SU-DHL-6 (cell line): Measurements from ENCODE around the gene H2AZ1.

ENCODE experiments used
- H2AFZ ChIP-seq: fragments of 200-600 bp; sonication (generic); 2 replicates; pipeline ENCODE4 v1.6.1; 2014; ENCODE audit warnings: low read depth, mild to moderate bottlenecking, moderate library complexity, mixed read lengths, antibody characterized with exemption, low read length; ENCODE audit not compliant: severe bottlenecking
- H3F3A ChIP-seq: fragments of 200-600 bp; shearing (Covaris generic); 2 replicates; pipeline ENCODE4 v1.6.0; 2016; ENCODE audit warnings: antibody characterized with exemption, mild to moderate bottlenecking; ENCODE audit not compliant: insufficient read depth
- H3K27ac ChIP-seq: fragments of 200-600 bp; sonication (generic); 2 replicates; pipeline ENCODE4 v1.5.1; 2016; ENCODE audit warnings: low read depth, mild to moderate bottlenecking, low read length, moderate library complexity, mixed read lengths
- H3K27me3 ChIP-seq: fragments of 200-600 bp; sonication (generic), shearing (Covaris generic); 2 replicates; pipeline ENCODE4 v1.6.0; 2014; ENCODE audit warnings: mild to moderate bottlenecking, low read length
- H3K36me3 ChIP-seq: fragments of 200-600 bp; sonication (generic); 2 replicates; pipeline ENCODE4 v1.6.1; 2014; ENCODE audit warnings: mild to moderate bottlenecking, low read length, mixed read lengths
- H3K4me2 ChIP-seq: fragments of 300-600, 200-600 bp; shearing (Covaris generic), sonication (generic); 2 replicates; pipeline ENCODE4 v1.6.0; 2014; ENCODE audit warnings: low read length, low read depth, mild to moderate bottlenecking; ENCODE audit not compliant: poor library complexity, severe bottlenecking
- H3K4me3 ChIP-seq: fragments of 200-600 bp; sonication (generic); 2 replicates; pipeline ENCODE4 v1.5.1; 2014; ENCODE audit warnings: antibody characterized with exemption, low read length, mild to moderate bottlenecking, mixed read lengths; ENCODE audit not compliant: insufficient read depth, poor library complexity, severe bottlenecking
- H3K79me2 ChIP-seq: fragments of 200-600 bp; sonication (generic); 2 replicates; pipeline ENCODE4 v1.6.1; 2014; ENCODE audit warnings: mild to moderate bottlenecking, low read length, moderate library complexity; ENCODE audit not compliant: insufficient read depth
- H3K9ac ChIP-seq: fragments of 200-600 bp; sonication (generic); 2 replicates; pipeline ENCODE4 v1.7.0; 2014; ENCODE audit warnings: mild to moderate bottlenecking, low read length
- H3K9me2 ChIP-seq: fragments of 200-600 bp; sonication (generic); replicated peaks from 2 replicates; pipeline ENCODE4 v1.6.1; 2014; ENCODE audit warnings: low read length; ENCODE audit not compliant: insufficient read depth
- H3K9me3 ChIP-seq: fragments of 200-600 bp; sonication (generic); 2 replicates; pipeline ENCODE4 v1.6.1; 2014; ENCODE audit warnings: low read length, mixed read lengths; ENCODE audit not compliant: insufficient read depth
- H4K20me1 ChIP-seq: fragments of 200-600 bp; sonication (generic); 2 replicates; pipeline ENCODE4 v1.6.1; 2014; ENCODE audit warnings: low read depth, mild to moderate bottlenecking, antibody characterized with exemption, low read length, moderate library complexity, mixed read lengths
- CTCF ChIP-seq: fragments of 200-600 bp; sonication (generic); IDR thresholded peaks from one replicate; pipeline ENCODE4 v1.5.1; 2017; ENCODE audit warnings: antibody characterized with exemption, mild to moderate bottlenecking, low read length, moderate library complexity; ENCODE audit not compliant: insufficient read depth, poor library complexity, severe bottlenecking
- EZH2phosphoT487 ChIP-seq: fragments of 200-600 bp; sonication (generic), shearing (Covaris generic); conservative IDR thresholded peaks from 2 replicates; pipeline ENCODE4 v1.6.1; 2018; ENCODE audit warnings: mild to moderate bottlenecking, antibody characterized with exemption, low read length, moderate library complexity, mixed read lengths

Gene H2AZ1

GRCh38 chr4:99946356-99947189, 3.5 kb downstream of the H2AZ1 start, which contains the start of gene DNAJB14:
DNAJB14 (minus strand) TSS chr4:99946618; CDS start chr4:99946571, 47 bp downstream.
- peak within 1 kb of the TSS; percentile 83 for H3K4me3 ChIP-seq
- H3F3A ChIP-seq = peaks cover 28% of the 10 kb centered on the region
- H3K9ac ChIP-seq = peak within 1 kb of the TSS; percentile 91
- no peaks in the 10 kb centered on the region for H3K27me3 ChIP-seq
- no peak for TF ChIP-seq EZH2phosphoT487
- TF ChIP-seq CTCF = no peak
- no peaks in the 10 kb centered on the region for H3K9me2 ChIP-seq
- H3K9me3 ChIP-seq = no peaks in the 10 kb centered on the region
- H3K4me2 ChIP-seq = peak within 1 kb of the TSS; percentile 94
- peaks cover 12% of the 10 kb centered on the region for H3K36me3 ChIP-seq
- H3K27ac ChIP-seq = peak within 1 kb of the TSS; percentile 92
- no peaks in the 10 kb centered on the region for H4K20me1 ChIP-seq
- no peak within 1 kb of the TSS for H2AFZ ChIP-seq
- H3K79me2 ChIP-seq = peaks cover 60% of the 10 kb centered on the region

- H3K4me2 ChIP-seq = peak overlapping the region; percentile 94
- TF ChIP-seq EZH2phosphoT487 = no peak
- TF ChIP-seq CTCF = no peak
- H3K27me3 ChIP-seq = no peaks in the 10 kb centered on the region
- no peaks in the 10 kb centered on the region for H4K20me1 ChIP-seq
- H3K4me3 ChIP-seq = peak overlapping the region; percentile 83
- peaks cover 67% of the 10 kb centered on the region for H3K79me2 ChIP-seq
- peak overlapping the region; percentile 91 for H3K9ac ChIP-seq
- no peak overlapping the region for H2AFZ ChIP-seq
- H3K36me3 ChIP-seq = peaks cover 12% of the 10 kb centered on the region
- no peaks in the 10 kb centered on the region for H3K9me3 ChIP-seq
- peak overlapping the region; percentile 92 for H3K27ac ChIP-seq
- H3F3A ChIP-seq = peaks cover 28% of the 10 kb centered on the region
- no peaks in the 10 kb centered on the region for H3K9me2 ChIP-seq
These were observed 4.2 kb downstream of the H2AZ1 start for GRCh38 chr4:99945718-99946355.

- Histone ChIP-seq H3F3A (peaks cover 22% of the 10 kb centered on the region), H3K9me3 (no peaks in the 10 kb centered on the region), H3K9me2 (no peaks in the 10 kb centered on the region), H3K36me3 (peaks cover 12% of the 10 kb centered on the region), H3K79me2 (peaks cover 68% of the 10 kb centered on the region), H3K27me3 (no peaks in the 10 kb centered on the region), H2AFZ (no peak overlapping the region), H3K4me3 (peak overlapping the region; percentile 6), H3K27ac (no peak overlapping the region), H3K9ac (no peak overlapping the region), H3K4me2 (peak overlapping the region; percentile 51), H4K20me1 (no peaks in the 10 kb centered on the region)
- TF ChIP-seq CTCF = no peak
- TF ChIP-seq EZH2phosphoT487 = no peak
These were observed 6.1 kb downstream of the H2AZ1 start for GRCh38 chr4:99943904-99944437.
